Dedifferentiated amniotic fluid mesenchymal stem cell (primary cell): ENCODE results near the gene TPO.
"Not testable (repeated sequence)": the region's sequence is repeated elsewhere in the genome, so short reads cannot be mapped to it uniquely, and the experiment has no call there.

Experiments
- DNase-seq: peaks from one replicate; pipeline ENCODE4 v3.0.0-alpha.2; 2016; ENCODE audit errors: extremely low spot score

TPO gene

GRCh38 chr2:1484131-1484884 is 71.0 kb downstream of the TPO start:
- no peak for DNase-seq

GRCh38 chr2:1486670-1487069 is 73.4 kb downstream of the TPO start:
- DNase-seq: no peak

GRCh38 chr2:1487758-1488157 is 74.5 kb downstream of the TPO start:
- DNase-seq: no peak

- DNase-seq: no peak
These were observed 75.0 kb downstream of the TPO start for GRCh38 chr2:1488181-1488671.

GRCh38 chr2:1488851-1489250 is 75.6 kb downstream of the TPO start:
- no peak for DNase-seq

GRCh38 chr2:1489486-1489885 is 76.2 kb downstream of the TPO start:
- DNase-seq: no peak

- DNase-seq: not testable (repeated sequence)
These were observed 77.1 kb downstream of the TPO start for GRCh38 chr2:1490381-1490780.

- no peak for DNase-seq
These were observed 78.5 kb downstream of the TPO start for GRCh38 chr2:1491751-1492150.

GRCh38 chr2:1492231-1492630 is 79.0 kb downstream of the TPO start:
- not testable (repeated sequence) for DNase-seq

GRCh38 chr2:1492711-1493430 is 79.6 kb downstream of the TPO start:
- DNase-seq: no peak

GRCh38 chr2:1493431-1494126 is 80.3 kb downstream of the TPO start:
- no peak for DNase-seq

- DNase-seq: no peak
These were observed 81.0 kb downstream of the TPO start for GRCh38 chr2:1494257-1494656.

- no peak for DNase-seq
These were observed 81.6 kb downstream of the TPO start for GRCh38 chr2:1494906-1495305.

- DNase-seq: no peak
These were observed 82.6 kb downstream of the TPO start for GRCh38 chr2:1495676-1496358.

GRCh38 chr2:1496359-1496821 is 83.1 kb downstream of the TPO start:
- no peak for DNase-seq

GRCh38 chr2:1497122-1497611 is 83.9 kb downstream of the TPO start:
- DNase-seq: no peak

GRCh38 chr2:1498176-1498575 is 84.9 kb downstream of the TPO start:
- DNase-seq: no peak

GRCh38 chr2:1499033-1499795 is 86.0 kb downstream of the TPO start:
- DNase-seq: no peak

GRCh38 chr2:1501038-1501851 is 88.0 kb downstream of the TPO start:
- DNase-seq: no peak

- DNase-seq: no peak
These were observed 88.7 kb downstream of the TPO start for GRCh38 chr2:1501991-1502390.
